ENCODE measurements around the gene CC2D1A.

The CC2D1A gene

DNA sequence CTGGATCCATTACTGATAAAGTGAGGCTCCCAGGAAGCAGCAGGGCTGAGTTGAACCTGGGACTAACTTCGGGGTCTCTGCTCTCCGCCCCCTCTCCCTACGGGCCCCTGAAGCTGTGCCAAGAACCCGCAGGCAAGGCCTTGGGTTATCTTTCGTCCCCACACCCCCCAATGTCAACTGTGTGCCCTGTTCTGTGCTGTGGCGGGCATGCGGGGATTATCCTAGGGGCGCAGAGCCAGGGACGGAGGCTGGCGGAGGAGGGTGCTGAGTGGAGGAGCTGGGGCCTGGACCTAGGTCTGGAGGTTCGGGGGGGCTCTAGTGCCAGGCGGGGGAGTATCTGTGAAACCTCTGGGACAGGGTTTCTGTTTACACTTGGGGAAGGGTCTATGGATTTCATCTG is 73.7 kb downstream of the CC2D1A start:
- TF ChIP-seq, protein P1, sequence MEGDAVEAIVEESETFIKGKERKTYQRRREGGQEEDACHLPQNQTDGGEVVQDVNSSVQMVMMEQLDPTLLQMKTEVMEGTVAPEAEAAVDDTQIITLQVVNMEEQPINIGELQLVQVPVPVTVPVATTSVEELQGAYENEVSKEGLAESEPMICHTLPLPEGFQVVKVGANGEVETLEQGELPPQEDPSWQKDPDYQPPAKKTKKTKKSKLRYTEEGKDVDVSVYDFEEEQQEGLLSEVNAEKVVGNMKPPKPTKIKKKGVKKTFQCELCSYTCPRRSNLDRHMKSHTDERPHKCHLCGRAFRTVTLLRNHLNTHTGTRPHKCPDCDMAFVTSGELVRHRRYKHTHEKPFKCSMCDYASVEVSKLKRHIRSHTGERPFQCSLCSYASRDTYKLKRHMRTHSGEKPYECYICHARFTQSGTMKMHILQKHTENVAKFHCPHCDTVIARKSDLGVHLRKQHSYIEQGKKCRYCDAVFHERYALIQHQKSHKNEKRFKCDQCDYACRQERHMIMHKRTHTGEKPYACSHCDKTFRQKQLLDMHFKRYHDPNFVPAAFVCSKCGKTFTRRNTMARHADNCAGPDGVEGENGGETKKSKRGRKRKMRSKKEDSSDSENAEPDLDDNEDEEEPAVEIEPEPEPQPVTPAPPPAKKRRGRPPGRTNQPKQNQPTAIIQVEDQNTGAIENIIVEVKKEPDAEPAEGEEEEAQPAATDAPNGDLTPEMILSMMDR (IDR thresholded peaks at IDR 0.05; ENCODE audit: low read depth, low read length): no peak
- Histone ChIP-seq H3K9me3 (ENCODE audit: severe bottlenecking) (no peaks in the 10 kb centered on the region), H3K27me3 (ENCODE audit: insufficient read depth, low read depth, severe bottlenecking) (no peaks in the 10 kb centered on the region), H3K4me3 (ENCODE audit: low read depth, low read length) (no peak overlapping the region), H3K36me3 (peaks cover 32% of the 10 kb centered on the region), H3K27ac (no peak overlapping the region)
- DNase-seq: no peak

DNA sequence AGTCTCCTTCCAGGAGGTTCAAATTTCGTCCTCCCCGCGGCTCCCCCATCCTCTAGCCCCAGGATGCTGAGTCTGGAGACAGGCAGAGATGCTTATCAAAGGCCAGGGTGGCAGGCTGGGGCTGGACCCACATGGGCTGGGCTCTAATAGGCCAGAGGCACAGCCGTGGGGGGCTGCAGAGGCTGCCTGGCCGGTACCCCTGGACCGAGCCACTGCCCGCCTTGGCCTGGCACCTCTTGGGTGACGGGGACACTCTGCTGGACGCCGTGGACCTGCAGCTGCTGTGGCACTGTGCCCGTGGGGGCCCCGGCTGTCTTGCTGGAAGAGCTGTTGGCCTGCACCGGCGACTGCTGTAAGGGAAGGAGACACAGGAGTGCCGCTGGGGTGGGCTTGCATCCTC is 74.3 kb downstream of the CC2D1A start:
- H3K9me3 ChIP-seq (ENCODE audit: severe bottlenecking): no peaks in the 10 kb centered on the region
- peaks cover 32% of the 10 kb centered on the region for H3K36me3 ChIP-seq
- H3K27me3 ChIP-seq (ENCODE audit: insufficient read depth, low read depth, severe bottlenecking): no peaks in the 10 kb centered on the region
- TF ChIP-seq, protein P1 (IDR thresholded peaks at IDR 0.05; ENCODE audit: low read depth, low read length): no peak
- no peak for DNase-seq
- no peak overlapping the region for H3K27ac ChIP-seq
- no peak overlapping the region for H3K4me3 ChIP-seq (ENCODE audit: low read depth, low read length)

All from WERI-Rb-1 (cell line).